ENCODE measurements around the gene SLC6A18. TPM values are rescaled to one million over a fixed set of nuclear protein-coding genes. Genes with fewer than 3 reads are reported as not detected.

The SLC6A18 gene
- total and polyA plus RNA-seq, 2 of the 4 experiments (the other 2 are of a cell fraction) = not detected

- Histone ChIP-seq H3K9me1 (ENCODE audit: insufficient read depth, low read length) (no peaks in the 10 kb centered on the region), H3K4me3 (ENCODE audit: insufficient read depth, low read depth, low read length) (no peak overlapping the region), H3K14ac (replicated peaks; ENCODE audit: low read depth, low read length) (no peak overlapping the region), H3K27ac (ENCODE audit: insufficient read depth, low read length) (no peak overlapping the region), H3K4me2 (ENCODE audit: low read depth, low read length) (no peak overlapping the region), H2BK20ac (ENCODE audit: low read depth, low read length) (no peak overlapping the region), H3K27me3 (ENCODE audit: control insufficient read depth, insufficient read depth, low read length) (peaks cover 26% of the 10 kb centered on the region; the same call in 1 of the 2 replicates), H3K4me1 (ENCODE audit: control insufficient read depth, insufficient read depth, low read length) (peaks cover 3% of the 10 kb centered on the region; the same call in 1 of the 2 replicates), H2BK5ac (ENCODE audit: low read depth, low read length, poor library complexity, severe bottlenecking) (no peak overlapping the region), H3K23ac (ENCODE audit: low read depth, low read length) (no peak overlapping the region), H2AFZ (replicated peaks; ENCODE audit: low read length, poor library complexity) (no peak overlapping the region), H2BK15ac (ENCODE audit: low read depth, low read length) (no peak overlapping the region), H2AK5ac (ENCODE audit: low read depth, low read length) (no peak overlapping the region), H3K36me3 (ENCODE audit: control insufficient read depth, insufficient read depth, low read length) (no peaks in the 10 kb centered on the region), H2BK120ac (ENCODE audit: low read depth, low read length) (no peak overlapping the region), H3K9me3 (ENCODE audit: control insufficient read depth, insufficient read depth, low read length) (no peaks in the 10 kb centered on the region), H3K4ac (ENCODE audit: low read depth, low read length) (no peak overlapping the region), H2AK9ac (replicated peaks; ENCODE audit: low read depth, low read length, poor library complexity) (no peak overlapping the region), H4K5ac (ENCODE audit: low read depth, low read length) (no peak overlapping the region), H3K9ac (ENCODE audit: low read depth, low read length) (no peak overlapping the region), H3K18ac (ENCODE audit: low read depth, low read length) (no peak overlapping the region), H3K79me1 (ENCODE audit: low read depth in 1 of 2, low read length in 2 of 2) (no peaks in the 10 kb centered on the region), H4K20me1 (ENCODE audit: insufficient read depth, low read length) (no peaks in the 10 kb centered on the region; the same call in 1 of the 2 replicates), H4K8ac (ENCODE audit: low read depth in 2 of 2, low read length in 2 of 2) (no peak overlapping the region), H4K91ac (ENCODE audit: insufficient read depth, low read depth, low read length) (no peak overlapping the region), H3K56ac (ENCODE audit: extremely low read depth, insufficient read depth, low read length) (no peak overlapping the region)
- TF ChIP-seq MXI1 (IDR thresholded peaks at IDR 0.05; ENCODE audit: borderline replicate concordance, low read depth, low read length) (no peak), RFX5 (IDR thresholded peaks at IDR 0.05; ENCODE audit: low read depth, low read length) (no peak), RCOR1 (IDR thresholded peaks at IDR 0.05; ENCODE audit: insufficient replicate concordance, low read length) (no peak), NFE2L2 (IDR thresholded peaks at IDR 0.05; ENCODE audit: low read depth, low read length) (no peak)
- ATAC-seq (ENCODE audit: low read depth) (no peak), DNase-seq (no peak)
- ChIA-PET CTCF (no interaction called here), POLR2A (ENCODE audit: unreplicated experiment) (no interaction called here)
- in situ Hi-C loops (cut with MboI; ENCODE audit: low sequenced_read_pairs) (no loop called here), dilution Hi-C loops (cut with HindIII; ENCODE audit: low sequenced_read_pairs, unreplicated experiment) (no loop called here), intact Hi-C loops (cut with micrococcal nuclease) (no loop called here)
- 76% methylated on average over 8 of the region's 24 CpGs; no CpG with 5 or more reads in 1 of the 2 experiments for WGBS, 2 experiments (ENCODE audit: extremely low coverage in 2 of 2, insufficient read length in 1 of 2)
- BruUV-seq (replicated peaks) = no TSS peak
Measured at GRCh38 chr5:1203311-1203967, 21.7 kb upstream of the SLC6A18 start.
